22Rv1 (cell line): ENCODE data around the gene TTLL10.

ENCODE experiments used
- CTCF ChIP-seq: fragments of 450-650 bp; IDR thresholded peaks from 2 replicates; pipeline ENCODE4 v1.5.1; 2017; ENCODE audit warnings: mild to moderate bottlenecking
- ZFX ChIP-seq: fragments of 450-650 bp; IDR thresholded peaks from 2 replicates; pipeline ENCODE4 v1.6.1; 2017; ENCODE audit warnings: antibody characterized with exemption, borderline replicate concordance

- TF ChIP-seq CTCF (no peak), ZFX (no peak)
Measured at GRCh38 chr1:1167398-1167821, 6.3 kb upstream of the TTLL10 start.
